HEK293 (cell line): Measurements from ENCODE around the gene L3MBTL4.
A peak's percentile ranks its signal among the peaks of the same experiment; 100 is the strongest.
"Not testable (repeated sequence)": the region's sequence is repeated elsewhere in the genome, so short reads cannot be mapped to it uniquely, and the experiment has no call there.

ENCODE experiments used
- CTCF ChIA-PET: fragments of 350-600 bp; formaldehyde crosslinking; extraction: SDS; loops from one replicate; lab custom pipeline; 2021; ENCODE audit warnings: antibody characterized with exemption; lab: Yijun Ruan, JAX
- POLR2A ChIA-PET: fragments of 300-600 bp; formaldehyde crosslinking; extraction: SDS; loops from one replicate; lab custom pipeline; 2020; ENCODE audit warnings: antibody characterized with exemption, inconsistent platforms; lab: Yijun Ruan, JAX
- H3K27ac ChIP-seq: fragments of 200-500 bp; sonication (Bioruptor generic); 2 replicates; pipeline ENCODE4 v1.5.1; 2014; ENCODE audit warnings: low read depth, low read length, control low read depth, inconsistent platforms; ENCODE audit errors: extremely low read depth
- H3K36me3 ChIP-seq, 2 experiments: fragments of 200-500 bp in 1 of 2; sonication (Bioruptor generic) in 1 of 2; 1 replicate in 1 of 2; 2 replicates in 1 of 2; pipeline ENCODE4 v1.5.1; 2014 to 2017; ENCODE audit warnings: inconsistent platforms in 2 of 2, low read length in 2 of 2; ENCODE audit not compliant: control insufficient read depth in 2 of 2, insufficient read depth in 1 of 2
- H3K4me1 ChIP-seq: fragments of 200-500 bp; sonication (Bioruptor generic); 2 replicates; pipeline ENCODE4 v1.5.1; 2014; ENCODE audit warnings: mild to moderate bottlenecking, low read length, inconsistent platforms; ENCODE audit not compliant: control insufficient read depth, insufficient read depth
- H3K4me3 ChIP-seq: 2 replicates; pipeline ENCODE4 v1.5.1; 2011; ENCODE audit warnings: low read depth, mild to moderate bottlenecking, control low read depth, low read length, moderate library complexity
- H3K9me3 ChIP-seq: fragments of 200-500 bp; sonication (Bioruptor generic); 2 replicates; pipeline ENCODE4 v1.5.1; 2014; ENCODE audit warnings: low read depth, low read length, inconsistent platforms; ENCODE audit not compliant: control insufficient read depth, insufficient read depth
- EGR2 ChIP-seq: fragments of 450-650 bp; formaldehyde crosslinking; IDR thresholded peaks from 2 replicates; pipeline ENCODE4 v1.5.1; 2016; ENCODE audit warnings: low read depth, missing biosample characterization, missing genetic modification characterization
- INSM2 ChIP-seq: fragments of 450-650 bp; formaldehyde crosslinking; IDR thresholded peaks from 2 replicates; pipeline ENCODE4 v1.5.1; 2016; ENCODE audit warnings: missing biosample characterization, missing genetic modification characterization
- ZNF121 ChIP-seq: fragments of 450-650 bp; formaldehyde crosslinking; IDR thresholded peaks from 2 replicates; pipeline ENCODE4 v1.5.1; 2016; ENCODE audit warnings: missing biosample characterization, missing genetic modification characterization
- ZNF155 ChIP-seq: fragments of 450-650 bp; formaldehyde crosslinking; IDR thresholded peaks from 2 replicates; pipeline ENCODE4 v1.5.1; 2016; ENCODE audit warnings: missing biosample characterization, missing genetic modification characterization
- ZNF37A ChIP-seq: fragments of 450-650 bp; IDR thresholded peaks from 2 replicates; pipeline ENCODE4 v1.5.1; 2018; ENCODE audit warnings: missing biosample characterization, missing genetic modification characterization
- ZNF433 ChIP-seq: fragments of 450-650 bp; formaldehyde crosslinking; IDR thresholded peaks from 2 replicates; pipeline ENCODE4 v1.5.1; 2016; ENCODE audit warnings: missing biosample characterization, missing genetic modification characterization, low read depth
- ZNF585B ChIP-seq: fragments of 450-650 bp; formaldehyde crosslinking; IDR thresholded peaks from 2 replicates; pipeline ENCODE4 v1.5.1; 2016; ENCODE audit warnings: missing biosample characterization, missing genetic modification characterization
- ZNF610 ChIP-seq: fragments of 450-650 bp; formaldehyde crosslinking; IDR thresholded peaks from 2 replicates; pipeline ENCODE4 v1.5.1; 2016; ENCODE audit warnings: missing biosample characterization, missing genetic modification characterization, borderline replicate concordance
- TF ChIP-seq, protein P1 (sequence below): fragments of 450-650 bp; formaldehyde crosslinking; IDR thresholded peaks from 2 replicates; pipeline ENCODE4 v1.5.1; 2017; ENCODE audit warnings: missing biosample characterization, missing genetic modification characterization

The L3MBTL4 gene

DNA sequence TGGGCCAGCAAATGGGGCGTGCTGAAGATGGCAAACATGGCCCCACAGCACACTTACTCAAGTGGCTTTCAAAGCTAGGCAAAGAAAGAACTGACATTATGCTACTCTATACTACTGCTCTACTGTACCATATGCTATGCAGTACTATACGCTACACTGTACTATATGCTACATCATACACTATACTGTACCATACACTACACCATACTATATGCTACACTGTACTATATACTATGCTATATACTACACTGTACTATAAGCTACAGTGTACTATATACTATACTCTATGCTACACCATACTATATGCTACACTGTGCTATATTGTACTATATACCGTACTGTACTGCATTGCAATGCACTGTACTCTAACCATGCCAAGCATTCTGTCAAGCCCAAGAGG is 275.7 kb downstream of the L3MBTL4 start:
- CTCF ChIA-PET: no interaction called here
- no peaks in the 10 kb centered on the region for H3K9me3 ChIP-seq
- no peak for TF ChIP-seq ZNF121 (tag by site-specific recombination)
- no peak for TF ChIP-seq ZNF155 (tag by site-specific recombination)
- no peak for TF ChIP-seq ZNF37A (tag by site-specific recombination)
- H3K4me1 ChIP-seq: no peaks in the 10 kb centered on the region
- H3K36me3 ChIP-seq: no peaks in the 10 kb centered on the region
- POLR2A ChIA-PET: no interaction called here
- H3K4me3 ChIP-seq: no peak overlapping the region
- H3K27ac ChIP-seq: no peak overlapping the region

DNA sequence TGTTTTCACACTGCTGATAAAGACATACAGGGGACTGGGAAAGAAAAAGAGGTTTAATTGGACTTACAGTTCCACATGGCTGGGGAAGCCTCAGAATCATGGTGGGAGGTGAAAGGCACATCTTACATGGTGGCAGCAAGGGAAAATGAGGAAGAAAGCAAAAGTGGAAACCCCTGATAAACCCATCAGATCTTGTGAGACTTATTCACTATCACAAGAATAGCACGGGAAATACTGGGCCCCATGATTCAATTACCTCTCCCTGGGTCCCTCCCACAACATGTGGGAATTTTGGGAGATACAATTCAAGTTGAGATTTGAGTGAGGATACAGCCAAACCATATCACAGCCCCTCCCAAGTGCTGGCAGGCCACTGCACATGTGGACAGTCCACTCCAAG is 278.8 kb downstream of the L3MBTL4 start:
- H3K4me1 ChIP-seq, H3K9me3 ChIP-seq, H3K4me3 ChIP-seq, H3K36me3 ChIP-seq, POLR2A ChIA-PET, H3K27ac ChIP-seq, CTCF ChIA-PET: not testable (repeated sequence)

DNA sequence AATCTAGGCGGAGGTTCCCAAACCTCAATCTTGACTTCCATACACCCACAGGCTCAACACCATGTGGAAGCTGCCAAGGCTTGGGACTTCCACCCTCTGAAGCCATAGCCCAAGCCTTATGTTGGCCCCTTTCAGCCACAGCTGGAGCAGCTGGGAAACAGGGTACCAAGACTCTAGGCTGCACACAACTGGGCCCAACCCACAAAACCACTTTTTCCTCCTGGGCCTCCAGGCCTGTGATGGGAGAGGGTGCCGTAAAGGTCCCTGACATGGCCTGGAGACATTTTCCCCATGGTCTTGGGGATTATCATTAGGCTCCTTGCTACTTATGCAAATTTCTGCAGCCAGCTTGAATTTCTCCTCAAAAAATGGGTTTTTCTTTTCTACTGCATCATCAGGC is 279.7 kb downstream of the L3MBTL4 start:
- H3K4me3 ChIP-seq, CTCF ChIA-PET, H3K36me3 ChIP-seq, POLR2A ChIA-PET, H3K4me1 ChIP-seq, H3K27ac ChIP-seq, H3K9me3 ChIP-seq: not testable (repeated sequence)
- TF ChIP-seq ZNF585B (tag by site-specific recombination): peak; percentile 91

DNA sequence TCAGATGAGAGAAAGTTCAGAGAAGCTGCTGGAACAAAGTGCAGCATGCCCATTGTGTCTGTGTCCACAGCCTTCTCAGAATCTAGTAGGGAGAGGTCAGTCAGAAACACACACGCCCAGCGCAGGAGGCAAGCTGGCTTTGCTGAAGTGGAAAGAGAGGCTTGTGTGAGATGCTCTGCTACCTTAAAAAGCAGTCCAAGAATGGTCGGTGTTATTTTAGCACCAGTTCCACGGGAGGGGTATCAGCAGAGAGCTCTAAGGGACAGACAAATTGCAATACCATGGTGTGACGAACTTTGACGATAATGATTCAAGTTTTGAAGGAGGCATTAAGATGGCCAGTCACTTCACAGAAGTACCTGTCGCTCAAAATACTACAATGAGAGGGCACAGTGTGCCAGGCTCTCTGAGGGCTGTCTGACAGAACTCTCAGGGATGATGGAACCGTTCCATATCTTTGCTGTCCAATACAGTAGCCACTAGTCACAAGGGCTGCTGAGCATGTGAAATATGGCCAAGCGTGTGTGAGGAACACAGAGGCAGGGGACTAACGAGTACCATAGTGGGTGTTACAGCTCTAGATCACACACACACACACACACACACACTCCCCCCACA is 281.9 kb downstream of the L3MBTL4 start:
- no peak for TF ChIP-seq ZNF610 (tag by site-specific recombination)
- TF ChIP-seq, all 188 proteins: peak for 0
- CTCF ChIA-PET: no interaction called here
- Histone ChIP-seq H3K27ac (no peak overlapping the region), H3K36me3 (no peaks in the 10 kb centered on the region), H3K4me3 (no peak overlapping the region), H3K9me3 (no peaks in the 10 kb centered on the region), H3K4me1 (no peaks in the 10 kb centered on the region)
- POLR2A ChIA-PET: no interaction called here

DNA sequence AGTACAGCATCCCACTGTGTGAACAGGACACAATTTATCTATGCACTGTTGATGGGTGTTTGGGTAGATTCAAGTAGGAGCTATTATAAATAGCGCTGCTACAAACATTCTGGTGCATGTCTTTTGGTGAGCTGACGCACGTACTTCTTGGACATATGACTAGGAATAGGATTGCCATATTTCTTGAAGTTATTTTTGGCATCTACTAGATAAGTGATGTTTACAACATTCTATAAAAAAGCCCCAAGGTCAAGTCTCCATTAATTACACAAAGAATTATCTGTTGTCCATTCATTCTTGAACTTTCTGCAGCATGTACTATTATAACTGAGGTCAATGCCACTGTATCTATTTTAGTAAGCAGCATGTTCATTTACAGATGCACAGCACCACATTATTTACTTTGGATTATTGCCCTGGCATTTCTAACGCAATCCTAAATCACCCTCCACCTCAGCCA is 293.9 kb downstream of the L3MBTL4 start:
- Histone ChIP-seq H3K4me1 (0 out of 2 replicates have a peak, but pooled peaks cover 3% of the 10 kb centered on the region), H3K36me3 (no peaks in the 10 kb centered on the region), H3K4me3 (no peak overlapping the region), H3K9me3 (no peaks in the 10 kb centered on the region), H3K27ac (no peak overlapping the region)
- POLR2A ChIA-PET: no interaction called here
- no peak for TF ChIP-seq ZNF433
- TF ChIP-seq, protein P1, sequence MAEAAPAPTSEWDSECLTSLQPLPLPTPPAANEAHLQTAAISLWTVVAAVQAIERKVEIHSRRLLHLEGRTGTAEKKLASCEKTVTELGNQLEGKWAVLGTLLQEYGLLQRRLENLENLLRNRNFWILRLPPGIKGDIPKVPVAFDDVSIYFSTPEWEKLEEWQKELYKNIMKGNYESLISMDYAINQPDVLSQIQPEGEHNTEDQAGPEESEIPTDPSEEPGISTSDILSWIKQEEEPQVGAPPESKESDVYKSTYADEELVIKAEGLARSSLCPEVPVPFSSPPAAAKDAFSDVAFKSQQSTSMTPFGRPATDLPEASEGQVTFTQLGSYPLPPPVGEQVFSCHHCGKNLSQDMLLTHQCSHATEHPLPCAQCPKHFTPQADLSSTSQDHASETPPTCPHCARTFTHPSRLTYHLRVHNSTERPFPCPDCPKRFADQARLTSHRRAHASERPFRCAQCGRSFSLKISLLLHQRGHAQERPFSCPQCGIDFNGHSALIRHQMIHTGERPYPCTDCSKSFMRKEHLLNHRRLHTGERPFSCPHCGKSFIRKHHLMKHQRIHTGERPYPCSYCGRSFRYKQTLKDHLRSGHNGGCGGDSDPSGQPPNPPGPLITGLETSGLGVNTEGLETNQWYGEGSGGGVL (tag by site-specific recombination): no peak
- TF ChIP-seq EGR2 (tag by site-specific recombination): no peak
- no peak for TF ChIP-seq INSM2 (tag by site-specific recombination)
- CTCF ChIA-PET: no interaction called here
